ENCODE measurements around the gene TTF1.
A peak's percentile ranks its signal among the peaks of the same experiment; 100 is the strongest.

TTF1 gene

DNA sequence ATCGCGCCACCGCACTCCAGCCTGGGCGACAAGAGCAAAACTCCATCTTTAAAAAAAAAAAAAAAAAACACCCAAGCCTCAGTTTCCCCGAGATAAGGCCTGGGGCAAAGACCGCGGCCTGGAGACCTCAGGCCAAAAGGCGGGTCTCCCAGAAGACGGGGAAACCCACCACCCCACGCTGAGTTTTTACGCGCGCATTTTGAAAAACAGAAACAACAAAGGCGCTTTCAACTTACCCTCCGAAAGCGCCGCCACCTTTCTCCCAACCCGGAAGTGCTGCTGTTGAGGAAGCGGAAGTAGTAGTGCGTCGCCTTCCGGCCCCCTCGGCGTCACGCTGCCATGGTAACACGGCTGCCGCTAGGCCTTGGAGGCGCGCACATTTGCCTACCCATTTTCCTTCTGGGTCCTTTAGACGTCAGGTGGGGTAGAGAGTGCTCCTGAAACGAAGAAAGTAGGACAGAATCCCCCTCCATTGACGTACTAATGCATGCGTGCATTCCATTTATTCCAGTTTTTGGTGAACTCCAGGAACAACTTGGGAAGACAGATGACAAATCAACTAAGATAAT lies at the start of gene TTF1:
TSS of gene TTF1 (minus strand) at position 287 of the 569 bp plus-strand sequence. CDS start 4,019 bp downstream, outside the sequence.
- DNase-seq (ENCODE audit: low spot score) = peak; percentile 91

DNA sequence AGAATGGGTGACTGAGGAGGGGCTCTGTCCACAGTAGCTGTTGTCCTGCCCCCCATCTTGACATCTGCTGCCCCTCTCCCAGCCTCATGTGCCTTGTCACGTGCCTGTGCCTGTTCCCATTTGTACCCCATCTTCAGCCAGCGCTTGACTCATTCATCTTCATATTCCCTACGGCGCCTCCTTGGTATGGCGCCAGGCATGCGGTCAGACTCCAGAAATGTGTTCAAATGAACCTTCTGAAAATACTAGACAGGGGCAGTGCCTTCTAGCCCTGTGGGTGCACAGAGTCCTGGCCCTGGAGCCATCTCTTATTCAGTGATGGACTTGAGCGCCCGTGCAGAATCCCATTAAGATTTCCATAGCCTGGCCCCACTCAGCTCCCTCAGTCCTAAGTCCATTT lies 49.6 kb upstream of the TTF1 start:
- no peak for DNase-seq (ENCODE audit: low spot score)

DNA sequence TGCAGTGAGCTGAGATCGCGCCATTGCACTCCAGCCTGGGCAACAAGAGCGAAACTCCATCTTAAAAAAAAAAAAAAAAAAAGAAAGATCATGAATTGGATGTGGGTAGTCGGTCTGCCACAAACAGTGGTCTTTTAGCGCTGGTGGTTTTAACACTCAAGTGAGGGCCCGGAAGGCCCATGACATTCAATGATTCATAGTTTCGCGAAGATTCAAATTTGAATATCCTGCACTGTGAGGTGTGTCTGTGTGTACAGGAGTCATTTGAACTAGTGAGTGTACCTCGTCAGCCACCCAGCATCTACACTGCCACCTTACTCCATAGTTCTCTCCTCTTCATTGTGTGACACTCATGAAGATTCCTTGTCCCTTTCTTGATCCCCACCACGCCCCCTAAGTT lies 44.6 kb upstream of the TTF1 start:
- no peak for DNase-seq (ENCODE audit: low spot score)

- DNase-seq (ENCODE audit: low spot score) = no peak
Measured at GRCh38 chr9:132447902-132448301, 41.3 kb upstream of the TTF1 start.

- DNase-seq (ENCODE audit: low spot score) = no peak
Measured at GRCh38 chr9:132447346-132447745, 40.7 kb upstream of the TTF1 start.

- no peak for DNase-seq (ENCODE audit: low spot score)
Measured at GRCh38 chr9:132446887-132447286, 40.2 kb upstream of the TTF1 start.

- DNase-seq (ENCODE audit: low spot score) = no peak
Measured at GRCh38 chr9:132443951-132444607, 37.4 kb upstream of the TTF1 start.

DNA sequence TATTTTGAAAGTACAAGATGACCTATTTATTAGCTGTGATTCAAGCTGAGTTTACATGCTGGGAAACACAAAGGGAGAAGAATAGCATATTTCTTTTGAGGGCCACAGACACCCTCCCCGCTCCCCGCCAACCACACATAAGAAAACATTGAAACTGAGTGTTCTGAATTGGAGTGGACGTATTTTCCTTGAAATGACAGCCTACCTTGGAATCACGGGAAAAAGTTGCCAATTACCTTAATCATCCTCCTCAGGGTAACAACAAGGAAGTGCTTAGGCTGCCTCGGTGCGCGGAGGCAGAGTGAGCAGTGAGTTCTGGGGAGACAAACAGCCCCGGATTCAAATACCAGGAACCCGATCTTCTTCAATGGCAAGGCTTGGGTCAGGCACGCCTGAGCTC lies 34.8 kb upstream of the TTF1 start:
- DNase-seq (ENCODE audit: low spot score) = no peak

DNA sequence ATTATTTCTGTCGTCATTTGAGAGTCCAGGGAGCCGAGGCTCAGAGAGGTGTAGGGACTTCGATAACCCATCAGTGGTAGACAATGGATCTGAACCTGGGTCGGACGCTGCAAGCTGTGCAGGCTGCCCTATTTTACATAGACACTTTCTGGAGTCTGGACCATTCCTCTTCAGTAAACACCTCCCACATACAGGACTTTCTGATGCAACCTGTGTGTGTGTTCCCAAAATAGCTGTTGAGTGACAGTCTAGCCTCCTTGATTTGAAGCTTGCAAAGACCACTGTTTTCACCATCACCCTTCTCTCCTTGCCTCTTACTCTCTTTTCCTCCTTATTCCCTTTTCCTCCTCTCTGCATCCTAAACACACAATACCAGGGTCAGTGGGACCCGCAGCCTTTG lies 34.1 kb upstream of the TTF1 start:
- DNase-seq (ENCODE audit: low spot score) = no peak

GRCh38 chr9:132439153-132439552 lies 32.5 kb upstream of the TTF1 start:
- peak; percentile 69 for DNase-seq (ENCODE audit: low spot score)

DNA sequence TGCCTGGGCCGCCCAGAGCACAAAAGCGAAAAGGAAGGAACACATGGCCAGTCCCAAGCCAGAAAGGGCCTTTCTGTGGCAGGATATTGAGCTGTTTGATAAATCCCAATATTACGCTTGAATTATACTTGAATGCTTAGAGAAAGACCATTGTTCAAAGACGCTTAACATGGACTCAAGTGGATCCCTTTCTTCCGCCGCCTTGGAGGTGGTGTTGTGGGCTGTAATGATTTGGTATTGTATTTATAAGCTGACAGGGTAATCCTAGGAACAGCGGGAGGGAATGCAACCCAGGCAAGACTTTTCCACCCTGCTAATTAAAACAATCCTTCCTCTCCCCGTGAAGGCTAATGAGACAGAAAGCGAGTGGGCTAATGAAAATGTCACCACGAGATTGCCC lies 28.2 kb upstream of the TTF1 start:
- DNase-seq (ENCODE audit: low spot score) = no peak

GRCh38 chr9:132430998-132431397 lies 24.4 kb upstream of the TTF1 start:
- DNase-seq (ENCODE audit: low spot score) = no peak

- DNase-seq (ENCODE audit: low spot score) = no peak
Measured at GRCh38 chr9:132426639-132427414, 20.2 kb upstream of the TTF1 start.

- no peak for DNase-seq (ENCODE audit: low spot score)
Measured at GRCh38 chr9:132425675-132426062, 19.0 kb upstream of the TTF1 start.

DNA sequence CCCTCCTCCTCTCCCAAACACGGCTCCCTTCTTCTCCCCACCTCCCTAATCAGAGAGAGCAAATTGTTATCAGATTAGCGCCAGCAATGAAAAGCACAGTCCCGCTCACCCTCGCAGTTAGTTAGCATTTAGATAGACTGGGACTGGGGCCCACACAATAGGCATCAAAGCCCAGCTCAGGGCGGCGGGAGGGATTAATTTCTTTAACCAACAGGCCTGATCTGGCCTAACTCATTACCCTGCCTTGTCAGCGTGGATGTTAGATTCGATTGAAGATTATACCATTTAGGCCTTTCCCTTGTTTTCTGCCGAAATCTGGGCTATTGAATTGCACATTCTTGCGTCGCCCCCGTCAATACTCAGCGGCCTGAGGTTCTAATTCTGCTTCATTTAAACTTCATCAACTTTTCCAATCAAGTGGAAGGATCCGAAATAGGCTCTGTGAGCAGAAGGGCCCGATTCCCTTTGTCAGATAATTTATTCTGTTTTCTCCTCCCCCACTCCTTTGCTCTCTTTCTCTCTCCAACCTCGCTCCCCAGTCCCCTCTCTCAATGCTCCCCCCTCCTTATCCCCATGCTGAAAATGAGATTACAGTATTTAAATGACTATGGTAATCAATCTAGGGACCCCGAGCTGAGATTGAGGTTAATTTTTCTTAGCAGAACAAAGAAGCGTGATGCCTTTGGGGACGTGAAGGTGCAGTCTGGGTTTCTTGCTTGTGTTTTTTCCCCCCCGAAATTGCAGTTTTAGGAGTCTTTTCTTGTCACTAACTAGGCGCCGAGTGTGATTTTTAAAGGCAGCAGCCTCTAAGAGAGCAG lies 18.4 kb upstream of the TTF1 start:
- no peak for DNase-seq (ENCODE audit: low spot score)

GRCh38 chr9:132423503-132423902 lies 16.9 kb upstream of the TTF1 start:
- no peak for DNase-seq (ENCODE audit: low spot score)

- no peak for DNase-seq (ENCODE audit: low spot score)
Measured at GRCh38 chr9:132422574-132422973, 15.9 kb upstream of the TTF1 start.

DNA sequence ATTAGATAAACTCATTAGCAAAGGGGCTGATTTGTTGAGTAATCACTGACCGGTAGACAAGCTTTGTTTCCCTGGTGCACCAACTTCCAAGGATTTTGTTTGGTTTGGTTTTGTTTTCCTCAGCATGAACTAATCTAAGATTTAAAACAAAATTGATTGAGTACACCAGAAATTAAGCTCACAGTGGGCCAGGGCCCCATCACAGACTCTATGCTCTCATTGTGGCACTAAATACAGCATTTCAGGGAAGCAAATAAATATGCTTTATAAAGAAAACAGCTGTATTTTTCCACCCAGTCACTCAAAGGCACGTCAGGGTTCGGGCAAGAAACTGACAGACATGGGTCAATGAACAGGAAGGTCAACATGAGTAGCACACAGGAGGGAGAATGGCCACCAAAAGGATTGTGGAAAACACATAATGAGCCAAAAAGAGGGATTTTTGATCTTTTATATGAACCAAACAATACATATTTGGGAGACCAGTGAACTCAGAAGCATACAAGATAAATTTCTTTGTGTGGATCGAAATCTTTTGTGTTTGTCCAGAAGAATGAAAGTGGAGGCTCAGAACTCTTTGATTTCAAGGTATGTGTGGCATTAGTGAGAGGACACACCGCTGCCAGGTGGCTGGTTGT lies 12.2 kb upstream of the TTF1 start:
- no peak for DNase-seq (ENCODE audit: low spot score)

- DNase-seq (ENCODE audit: low spot score) = no peak
Measured at GRCh38 chr9:132415181-132415580, 8.5 kb upstream of the TTF1 start.

DNA sequence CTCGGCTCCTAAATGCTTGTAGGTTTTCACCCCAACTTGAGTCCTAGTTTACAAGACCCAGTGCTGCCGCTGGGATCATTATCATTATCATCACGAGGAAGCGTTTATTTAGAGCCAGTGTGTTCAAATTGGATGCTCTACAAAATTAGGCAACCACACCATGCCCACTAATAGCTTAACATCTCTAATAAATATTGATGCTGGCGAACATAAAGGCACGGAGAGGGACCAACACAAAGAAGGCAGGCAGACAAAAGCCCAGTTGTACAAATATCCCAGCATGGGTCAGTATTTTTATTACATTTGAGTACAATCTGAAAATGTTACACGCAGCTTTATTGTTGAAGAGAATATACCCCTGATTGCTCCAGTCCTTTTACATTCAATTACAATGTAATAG lies 8.1 kb upstream of the TTF1 start:
- no peak for DNase-seq (ENCODE audit: low spot score)

- peak; percentile 51 for DNase-seq (ENCODE audit: low spot score)
Measured at GRCh38 chr9:132413926-132414325, 7.3 kb upstream of the TTF1 start.

DNA sequence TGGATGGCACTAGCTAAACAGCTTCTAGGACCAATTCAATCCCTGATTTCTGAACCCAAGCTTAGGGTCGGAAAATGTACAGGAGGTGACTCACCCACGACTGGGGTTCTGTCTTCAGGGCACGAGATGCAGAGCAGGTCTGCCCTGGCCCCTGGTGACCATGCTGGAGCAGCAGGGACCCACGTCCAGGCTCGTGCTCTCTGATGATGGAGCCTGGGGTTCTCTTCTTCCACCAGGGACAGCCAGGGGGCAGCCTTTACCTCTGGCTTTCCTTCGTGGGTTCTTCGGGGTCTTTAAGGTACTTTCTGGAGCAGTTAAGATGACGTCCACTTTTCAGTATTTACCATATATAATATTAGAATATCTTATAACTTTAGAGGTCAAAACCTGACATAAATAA lies 5.4 kb upstream of the TTF1 start:
- DNase-seq (ENCODE audit: low spot score) = peak; percentile 17
